Nephron (organoid): ENCODE measurements around the gene TTC34.

Experiments
- H3K27ac Mint-ChIP-seq, 3 experiments: 2 replicates each; pipeline ENCODE4 v1.8.0; 2020; ENCODE audit warnings: mixed read lengths in 3 of 3, mild to moderate bottlenecking in 2 of 3, moderate library complexity in 1 of 3
- H3K27me3 Mint-ChIP-seq: 2 replicates; pipeline ENCODE4 v1.8.0; 2021; ENCODE audit warnings: low read depth, mild to moderate bottlenecking, moderate library complexity, mixed read lengths
- H3K36me3 Mint-ChIP-seq: 2 replicates; pipeline ENCODE4 v1.8.0; 2020; ENCODE audit warnings: low read depth, mixed read lengths
- H3K4me1 Mint-ChIP-seq: 2 replicates; pipeline ENCODE4 v1.8.0; 2020; ENCODE audit warnings: mixed read lengths
- H3K4me3 Mint-ChIP-seq, 3 experiments: 2 replicates each; pipeline ENCODE4 v1.8.0; 2020; ENCODE audit warnings: mild to moderate bottlenecking in 3 of 3, mixed read lengths in 3 of 3, moderate library complexity in 2 of 3
- H3K9me3 Mint-ChIP-seq: 2 replicates; pipeline ENCODE4 v1.8.0; 2020; ENCODE audit warnings: mixed read lengths
- TF ChIP-seq, protein P1 (sequence below), 3 experiments: fragments of 200-600 bp; sonication (generic); IDR thresholded peaks; one replicate each; pipeline ENCODE4 v1.5.0; 2021; ENCODE audit warnings: antibody characterized with exemption in 3 of 3; ENCODE audit not compliant: unreplicated experiment in 3 of 3

The TTC34 gene

DNA sequence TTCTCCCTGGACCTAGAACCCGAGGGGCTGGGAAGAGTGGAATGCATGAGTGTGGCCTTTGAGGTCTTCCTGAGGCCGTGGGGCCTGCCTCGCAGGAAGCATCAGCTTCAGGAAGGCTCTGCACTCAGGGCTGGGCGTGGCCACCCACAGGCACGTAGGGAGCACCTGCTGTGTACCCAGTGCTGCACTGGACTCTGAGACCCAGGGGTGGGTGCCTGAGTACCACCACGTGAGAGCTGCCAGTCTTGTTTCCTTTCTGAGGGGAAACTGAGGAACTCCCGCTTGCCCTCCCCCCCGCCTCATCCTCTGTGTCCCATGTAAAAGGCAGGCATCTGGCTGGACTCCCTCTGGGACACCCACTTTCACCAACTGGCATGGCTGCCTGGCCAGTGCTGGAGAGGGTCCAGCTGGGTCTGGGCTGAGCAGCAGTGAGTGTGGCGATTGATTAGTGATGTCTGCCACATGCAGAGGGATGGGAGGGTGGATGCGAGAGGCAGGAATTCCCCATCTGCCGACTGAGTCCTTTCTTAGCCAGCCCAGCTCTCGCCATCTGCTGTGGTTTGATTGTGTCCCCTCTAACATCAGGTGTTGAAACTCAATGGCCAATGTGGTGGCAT lies 30.2 kb upstream of the TTC34 start:
- TF ChIP-seq, protein P1, sequence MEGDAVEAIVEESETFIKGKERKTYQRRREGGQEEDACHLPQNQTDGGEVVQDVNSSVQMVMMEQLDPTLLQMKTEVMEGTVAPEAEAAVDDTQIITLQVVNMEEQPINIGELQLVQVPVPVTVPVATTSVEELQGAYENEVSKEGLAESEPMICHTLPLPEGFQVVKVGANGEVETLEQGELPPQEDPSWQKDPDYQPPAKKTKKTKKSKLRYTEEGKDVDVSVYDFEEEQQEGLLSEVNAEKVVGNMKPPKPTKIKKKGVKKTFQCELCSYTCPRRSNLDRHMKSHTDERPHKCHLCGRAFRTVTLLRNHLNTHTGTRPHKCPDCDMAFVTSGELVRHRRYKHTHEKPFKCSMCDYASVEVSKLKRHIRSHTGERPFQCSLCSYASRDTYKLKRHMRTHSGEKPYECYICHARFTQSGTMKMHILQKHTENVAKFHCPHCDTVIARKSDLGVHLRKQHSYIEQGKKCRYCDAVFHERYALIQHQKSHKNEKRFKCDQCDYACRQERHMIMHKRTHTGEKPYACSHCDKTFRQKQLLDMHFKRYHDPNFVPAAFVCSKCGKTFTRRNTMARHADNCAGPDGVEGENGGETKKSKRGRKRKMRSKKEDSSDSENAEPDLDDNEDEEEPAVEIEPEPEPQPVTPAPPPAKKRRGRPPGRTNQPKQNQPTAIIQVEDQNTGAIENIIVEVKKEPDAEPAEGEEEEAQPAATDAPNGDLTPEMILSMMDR (IDR thresholded peaks at IDR 0.05; ENCODE audit: unreplicated experiment in 3 of 3): no peak
- Mint-ChIP-seq H3K9me3 (peaks cover 8% of the 10 kb centered on the region), H3K27me3 (peaks cover 5% of the 10 kb centered on the region), H3K27ac (no peak overlapping the region), H3K4me3 (no peak overlapping the region), H3K4me1 (no peaks in the 10 kb centered on the region), H3K36me3 (no peaks in the 10 kb centered on the region)

DNA sequence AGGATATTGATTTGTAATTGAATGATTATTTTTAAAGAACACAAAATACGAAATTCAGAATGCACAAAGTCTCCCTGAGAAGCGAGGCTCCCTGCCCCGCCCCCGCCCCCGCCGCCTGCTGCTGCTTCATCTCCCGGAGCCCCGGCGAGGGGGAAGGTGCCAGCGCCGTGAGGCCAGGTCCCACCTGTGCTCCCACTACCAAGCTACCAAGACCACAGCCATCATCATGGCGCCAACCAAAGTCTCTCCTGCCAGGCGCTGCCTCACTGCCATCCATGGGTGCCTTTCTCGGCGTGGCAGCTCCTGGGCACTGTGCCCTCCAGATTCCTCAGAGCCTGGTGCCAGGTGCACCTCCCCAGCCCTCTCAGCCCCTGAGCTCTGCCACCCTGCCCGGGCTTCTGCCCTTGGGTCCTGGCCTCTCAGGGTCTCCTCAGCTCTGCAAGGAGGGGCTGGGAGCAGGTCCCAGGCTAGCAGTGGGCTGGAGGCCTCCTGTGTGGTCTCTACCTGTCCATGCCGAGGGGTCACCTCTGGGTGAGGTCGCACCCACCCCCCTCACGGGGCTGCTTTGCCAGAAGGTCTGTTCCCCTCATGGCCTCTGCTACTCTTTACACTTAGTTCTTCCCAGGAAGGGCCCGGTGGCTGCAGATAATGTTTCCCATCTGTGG lies 29.4 kb upstream of the TTC34 start:
- TF ChIP-seq, protein P1 (IDR thresholded peaks at IDR 0.05; ENCODE audit: unreplicated experiment in 3 of 3): no peak
- no peak overlapping the region for H3K4me3 Mint-ChIP-seq
- H3K9me3 Mint-ChIP-seq: peaks cover 8% of the 10 kb centered on the region
- no peak overlapping the region for H3K27ac Mint-ChIP-seq
- H3K4me1 Mint-ChIP-seq: no peaks in the 10 kb centered on the region
- peaks cover 8% of the 10 kb centered on the region for H3K27me3 Mint-ChIP-seq
- H3K36me3 Mint-ChIP-seq: no peaks in the 10 kb centered on the region

DNA sequence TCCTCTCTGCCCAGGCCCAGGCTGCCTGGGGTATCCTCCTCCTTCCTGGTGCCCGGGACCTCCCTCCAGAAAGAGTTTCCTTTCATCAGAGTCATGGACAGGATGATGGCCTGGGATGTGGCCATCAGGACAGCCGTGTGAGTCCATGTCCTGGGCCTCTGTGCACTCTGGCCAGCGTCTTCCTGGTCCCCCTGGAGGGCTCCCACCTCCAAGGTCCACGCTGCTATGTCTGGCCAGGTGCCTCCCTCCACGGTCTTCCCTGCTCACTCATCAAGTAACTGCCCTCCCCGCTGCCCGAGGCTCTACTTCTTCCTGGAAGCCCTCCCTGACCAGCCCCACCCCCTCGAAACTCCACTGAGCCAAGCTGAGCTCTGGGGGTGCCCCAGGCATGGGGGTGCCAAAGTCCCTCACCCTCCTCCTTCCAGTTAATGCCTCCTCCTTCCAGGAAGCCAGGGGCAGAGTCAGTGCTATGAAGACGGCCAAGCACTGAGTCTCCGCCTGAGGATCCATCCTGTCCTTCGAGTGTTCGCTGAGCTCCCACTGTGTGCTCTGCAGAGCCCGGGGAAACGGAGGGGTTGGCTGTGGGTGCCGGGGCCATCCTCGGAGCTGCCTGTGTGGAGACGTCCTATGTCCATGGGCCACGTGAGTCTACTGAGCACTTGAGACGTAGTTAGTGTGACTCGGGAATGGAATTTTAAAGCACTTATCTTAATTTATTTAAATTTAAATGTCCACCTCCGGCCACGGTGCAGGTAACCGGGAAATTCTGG lies 28.5 kb upstream of the TTC34 start:
- H3K4me1 Mint-ChIP-seq: no peaks in the 10 kb centered on the region
- TF ChIP-seq, protein P1 (IDR thresholded peaks at IDR 0.05; ENCODE audit: unreplicated experiment in 3 of 3): no peak
- no peaks in the 10 kb centered on the region for H3K36me3 Mint-ChIP-seq
- H3K4me3 Mint-ChIP-seq: no peak overlapping the region
- peaks cover 10% of the 10 kb centered on the region for H3K9me3 Mint-ChIP-seq
- peaks cover 12% of the 10 kb centered on the region for H3K27me3 Mint-ChIP-seq
- H3K27ac Mint-ChIP-seq: no peak overlapping the region

DNA sequence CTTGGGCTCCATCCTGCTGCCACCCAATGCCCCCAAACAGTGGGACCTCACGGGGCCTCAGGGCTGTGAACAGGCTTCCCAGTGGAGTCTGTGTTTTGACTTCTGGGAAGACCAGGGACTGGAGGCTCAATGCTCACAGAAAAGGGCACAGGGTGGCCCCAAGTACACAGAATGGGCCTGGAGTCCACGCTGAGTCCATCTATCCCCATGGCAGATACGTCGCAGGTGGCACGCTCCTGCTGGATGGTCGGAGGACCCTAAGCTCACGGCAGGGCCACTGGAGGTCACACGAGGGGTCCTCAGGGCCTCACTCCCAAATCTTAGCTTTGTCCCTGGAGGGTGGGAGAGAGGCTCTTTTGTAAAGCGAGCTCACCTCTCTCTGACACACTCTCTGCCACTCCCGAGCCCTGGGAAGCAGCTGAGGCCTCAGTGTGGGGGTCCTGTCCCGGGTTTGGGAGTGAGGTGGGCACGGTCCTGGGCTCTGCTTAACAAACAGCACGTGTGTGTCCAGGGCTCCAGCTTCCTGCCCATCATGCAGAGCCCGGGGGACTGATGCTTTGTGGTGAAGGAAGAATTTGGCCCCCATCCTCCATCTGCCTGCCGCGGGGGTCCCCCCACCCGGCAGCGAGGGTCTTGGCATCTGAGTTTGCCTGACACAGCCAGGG lies 27.2 kb upstream of the TTC34 start:
- H3K4me1 Mint-ChIP-seq: no peaks in the 10 kb centered on the region
- no peaks in the 10 kb centered on the region for H3K36me3 Mint-ChIP-seq
- peaks cover 23% of the 10 kb centered on the region for H3K27me3 Mint-ChIP-seq
- H3K27ac Mint-ChIP-seq: no peak overlapping the region
- no peak overlapping the region for H3K4me3 Mint-ChIP-seq
- TF ChIP-seq, protein P1 (IDR thresholded peaks at IDR 0.05; ENCODE audit: unreplicated experiment in 3 of 3): no peak
- peaks cover 10% of the 10 kb centered on the region for H3K9me3 Mint-ChIP-seq

DNA sequence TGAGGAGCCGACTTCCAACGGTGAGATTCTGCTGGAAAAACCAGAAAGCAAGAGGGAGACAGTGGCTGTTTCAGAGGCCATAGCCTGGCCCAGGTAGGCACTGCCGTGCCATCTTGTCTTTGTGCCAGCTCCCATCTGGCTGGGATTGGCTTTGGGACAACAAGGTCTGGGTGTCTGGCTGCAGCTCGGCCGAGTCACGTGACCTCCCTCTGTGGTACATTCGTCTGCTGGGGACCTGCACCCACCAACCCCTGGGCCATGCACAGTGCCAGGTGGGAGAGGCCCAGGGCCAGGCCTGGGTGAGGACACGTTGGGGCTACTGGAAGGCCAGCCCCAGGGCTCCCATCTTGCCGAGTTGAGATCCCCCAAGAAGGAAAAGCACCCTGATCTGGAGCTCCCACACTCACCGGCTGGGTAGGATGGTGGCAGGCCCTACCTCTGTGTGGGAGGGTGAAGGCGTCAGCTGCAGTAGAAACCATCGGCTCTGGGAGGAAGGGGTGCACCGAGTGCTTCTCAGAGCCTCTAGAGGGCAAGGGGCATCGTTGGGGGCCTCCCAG lies 25.3 kb upstream of the TTC34 start:
- Mint-ChIP-seq H3K4me3 (no peak overlapping the region), H3K27ac (no peak overlapping the region), H3K27me3 (peaks cover 36% of the 10 kb centered on the region), H3K36me3 (no peaks in the 10 kb centered on the region), H3K4me1 (no peaks in the 10 kb centered on the region), H3K9me3 (peaks cover 7% of the 10 kb centered on the region)
- TF ChIP-seq, protein P1 (IDR thresholded peaks at IDR 0.05; ENCODE audit: unreplicated experiment in 3 of 3): no peak
